ENCODE measurements around the gene PREP. TPM values are rescaled to one million over a fixed set of nuclear protein-coding genes. Genes with fewer than 3 reads are reported as not detected.

PREP gene
- total and polyA plus RNA-seq, 2 of the 8 experiments (the other 6 are each of a cell fraction or from before 2014, with no cell fraction given) = 26.8 to 70.0 TPM

DNA sequence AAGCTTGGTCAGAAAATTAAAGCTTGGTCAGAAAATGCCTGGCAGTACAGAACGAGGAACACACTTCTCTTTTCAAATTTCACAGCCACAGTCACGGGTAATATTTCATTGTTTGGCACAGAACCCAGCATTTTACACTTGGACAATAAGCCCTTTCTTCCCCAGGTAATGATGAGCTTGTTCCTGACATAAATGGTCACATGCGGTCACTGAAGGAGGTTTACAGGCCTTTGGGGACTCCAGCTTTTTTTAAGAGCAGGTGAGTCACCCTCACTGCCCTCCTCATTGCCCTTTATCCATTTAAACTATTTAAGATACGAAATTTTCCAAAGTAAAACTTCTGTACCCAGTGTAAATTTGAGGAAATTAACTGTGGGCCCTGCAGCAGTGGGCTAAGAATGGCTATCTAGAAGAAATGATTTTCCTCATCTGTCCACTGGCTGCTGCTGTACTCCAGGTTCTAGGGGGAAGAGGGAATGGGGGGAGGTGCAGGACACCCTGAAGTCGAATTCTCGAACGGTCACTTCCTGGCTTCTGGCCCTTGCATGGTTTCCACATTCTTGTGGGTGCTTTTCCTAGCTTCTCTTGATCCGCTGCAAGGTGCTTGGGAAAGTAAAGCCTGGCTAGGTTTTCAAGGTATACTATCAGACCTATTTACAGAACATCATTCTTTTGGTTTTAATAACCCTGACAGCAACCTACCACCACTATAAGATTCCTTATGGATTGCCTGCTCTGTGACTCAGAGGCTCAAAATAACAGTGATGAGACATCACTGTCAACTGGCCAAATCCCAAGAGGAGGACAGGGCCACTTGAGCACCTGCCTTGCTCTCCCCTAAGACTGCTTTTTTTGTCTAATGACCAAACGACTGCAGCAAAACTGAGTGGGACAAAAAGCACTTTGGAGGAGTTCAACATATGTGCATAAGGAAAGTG is 75.8 kb downstream of the PREP start (continued):
- TF ChIP-seq, protein P1, sequence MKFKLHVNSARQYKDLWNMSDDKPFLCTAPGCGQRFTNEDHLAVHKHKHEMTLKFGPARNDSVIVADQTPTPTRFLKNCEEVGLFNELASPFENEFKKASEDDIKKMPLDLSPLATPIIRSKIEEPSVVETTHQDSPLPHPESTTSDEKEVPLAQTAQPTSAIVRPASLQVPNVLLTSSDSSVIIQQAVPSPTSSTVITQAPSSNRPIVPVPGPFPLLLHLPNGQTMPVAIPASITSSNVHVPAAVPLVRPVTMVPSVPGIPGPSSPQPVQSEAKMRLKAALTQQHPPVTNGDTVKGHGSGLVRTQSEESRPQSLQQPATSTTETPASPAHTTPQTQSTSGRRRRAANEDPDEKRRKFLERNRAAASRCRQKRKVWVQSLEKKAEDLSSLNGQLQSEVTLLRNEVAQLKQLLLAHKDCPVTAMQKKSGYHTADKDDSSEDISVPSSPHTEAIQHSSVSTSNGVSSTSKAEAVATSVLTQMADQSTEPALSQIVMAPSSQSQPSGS (IDR thresholded peaks at IDR 0.05; ENCODE audit: low read length) = no peak
- TF ChIP-seq RFX5 (IDR thresholded peaks at IDR 0.05; ENCODE audit: borderline replicate concordance, low read depth, low read length) = no peak
- TF ChIP-seq POLR2AphosphoS5 (IDR thresholded peaks at IDR 0.05; ENCODE audit: low read depth, low read length) = no peak
- TF ChIP-seq RNF2 (IDR thresholded peaks at IDR 0.05; ENCODE audit: borderline replicate concordance, low read depth, low read length, missing control alignments, poor library complexity, severe bottlenecking) = no peak
- TF ChIP-seq RBBP5 (IDR thresholded peaks at IDR 0.05; ENCODE audit: borderline replicate concordance, low read depth, low read length) = no peak

Measured in H1 (cell line).